Measurements from ENCODE around the gene MLXIP. TPM values are rescaled to one million over a fixed set of nuclear protein-coding genes. Genes with fewer than 3 reads are reported as not detected.

Gene MLXIP
- total RNA-seq, 1 donor from 2014 or later, result 1.9 TPM

DNA sequence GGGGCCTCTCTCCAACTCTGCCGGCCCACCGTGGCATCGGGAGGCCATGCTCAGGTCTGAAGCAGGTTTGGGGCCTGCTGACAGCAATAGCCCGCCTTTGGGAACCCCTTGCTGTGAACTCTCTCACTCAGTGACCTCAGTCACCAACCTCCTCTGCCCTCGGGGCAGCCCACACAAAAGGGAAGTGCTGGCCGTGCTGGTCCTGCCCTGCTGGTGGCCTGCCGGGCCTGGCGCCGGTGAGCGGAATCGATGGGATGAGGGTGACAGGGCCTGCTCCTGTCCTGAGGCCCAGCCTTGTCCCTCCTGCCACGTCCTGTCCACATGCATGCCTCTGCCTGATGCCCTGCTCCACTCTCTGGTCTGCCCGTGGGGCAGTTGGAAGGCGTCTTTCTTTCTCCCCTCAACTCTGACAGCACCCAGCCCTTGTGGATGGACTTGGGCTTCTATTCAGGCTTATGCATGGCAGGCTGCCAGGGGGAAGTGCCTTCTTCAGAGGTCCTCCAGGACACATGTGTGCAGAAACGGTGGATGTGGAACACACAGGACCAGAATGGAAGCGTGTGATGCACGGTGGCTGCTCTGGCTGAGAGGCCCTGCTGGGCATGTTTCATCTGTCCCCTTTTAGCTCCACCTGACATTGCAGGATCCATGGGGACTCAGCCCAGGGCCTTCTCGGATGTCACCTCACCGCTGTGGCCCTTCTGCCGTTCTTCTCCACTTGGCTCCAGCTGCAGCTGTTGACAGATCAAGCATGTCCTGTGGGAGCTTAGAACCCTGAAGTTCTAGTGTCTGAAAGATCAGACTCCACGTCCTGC, 63.6 kb downstream of the MLXIP start:
- Mint-ChIP-seq H3K27ac (no peak overlapping the region), H3K36me3 (peaks cover 28% of the 10 kb centered on the region), H3K4me3 (no peak overlapping the region), H3K27me3 (ENCODE audit: insufficient read depth, low read depth) (peaks cover 3% of the 10 kb centered on the region), H3K4me1 (no peaks in the 10 kb centered on the region), H3K9me3 (peaks cover 2% of the 10 kb centered on the region)
- no peak overlapping the region for H2AFZ ChIP-seq (replicated peaks)
- H3K79me2 ChIP-seq (ENCODE audit: low read depth), result no peaks in the 10 kb centered on the region
- H3K4me1 ChIP-seq, result peaks cover 8% of the 10 kb centered on the region
- H3K9ac ChIP-seq, result no peak overlapping the region
- DNase-seq (ENCODE audit: low spot score), result no peak
- TF ChIP-seq, protein P1, sequence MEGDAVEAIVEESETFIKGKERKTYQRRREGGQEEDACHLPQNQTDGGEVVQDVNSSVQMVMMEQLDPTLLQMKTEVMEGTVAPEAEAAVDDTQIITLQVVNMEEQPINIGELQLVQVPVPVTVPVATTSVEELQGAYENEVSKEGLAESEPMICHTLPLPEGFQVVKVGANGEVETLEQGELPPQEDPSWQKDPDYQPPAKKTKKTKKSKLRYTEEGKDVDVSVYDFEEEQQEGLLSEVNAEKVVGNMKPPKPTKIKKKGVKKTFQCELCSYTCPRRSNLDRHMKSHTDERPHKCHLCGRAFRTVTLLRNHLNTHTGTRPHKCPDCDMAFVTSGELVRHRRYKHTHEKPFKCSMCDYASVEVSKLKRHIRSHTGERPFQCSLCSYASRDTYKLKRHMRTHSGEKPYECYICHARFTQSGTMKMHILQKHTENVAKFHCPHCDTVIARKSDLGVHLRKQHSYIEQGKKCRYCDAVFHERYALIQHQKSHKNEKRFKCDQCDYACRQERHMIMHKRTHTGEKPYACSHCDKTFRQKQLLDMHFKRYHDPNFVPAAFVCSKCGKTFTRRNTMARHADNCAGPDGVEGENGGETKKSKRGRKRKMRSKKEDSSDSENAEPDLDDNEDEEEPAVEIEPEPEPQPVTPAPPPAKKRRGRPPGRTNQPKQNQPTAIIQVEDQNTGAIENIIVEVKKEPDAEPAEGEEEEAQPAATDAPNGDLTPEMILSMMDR (IDR thresholded peaks at IDR 0.05), result no peak
- TF ChIP-seq EZH2 (IDR thresholded peaks at IDR 0.05), result no peak
- no peak for TF ChIP-seq EZH2phosphoT487 (IDR thresholded peaks at IDR 0.05)
- H3K4me3 ChIP-seq, result no peak overlapping the region
- no peaks in the 10 kb centered on the region for H4K20me1 ChIP-seq (ENCODE audit: low read depth)
- H3K36me3 ChIP-seq, result no peaks in the 10 kb centered on the region
- H3K27me3 ChIP-seq, result no peaks in the 10 kb centered on the region
- peaks cover 5% of the 10 kb centered on the region for H3F3A ChIP-seq (ENCODE audit: low read depth)
- H3K9me3 ChIP-seq (ENCODE audit: low read depth), result no peaks in the 10 kb centered on the region
- no peak overlapping the region for H3K4me2 ChIP-seq
- no peak overlapping the region for H3K27ac ChIP-seq

DNA sequence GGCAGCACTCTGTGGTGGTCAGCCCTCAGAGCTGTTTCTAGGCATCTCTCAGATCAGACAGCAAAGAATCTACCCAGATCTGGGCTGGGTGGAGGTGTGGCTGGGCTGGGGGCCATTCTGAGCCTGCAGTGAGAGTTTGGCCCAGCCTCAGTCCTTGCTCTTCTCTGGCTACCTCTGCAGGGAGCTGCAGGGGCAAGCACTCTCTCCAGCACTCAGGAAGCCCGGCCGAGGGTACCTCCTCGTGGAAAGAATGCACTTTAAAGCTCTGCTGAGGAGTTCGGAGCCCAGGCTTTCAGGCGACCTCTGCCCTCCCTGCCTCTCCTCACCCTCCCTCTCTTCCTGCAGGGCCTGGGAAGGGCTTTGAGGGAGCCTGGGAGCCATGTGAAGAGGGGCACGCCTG, 64.3 kb downstream of the MLXIP start:
- Histone ChIP-seq H3K4me2 (no peak overlapping the region), H3K27ac (no peak overlapping the region), H3F3A (ENCODE audit: low read depth) (no peaks in the 10 kb centered on the region), H3K79me2 (ENCODE audit: low read depth) (no peaks in the 10 kb centered on the region), H3K27me3 (no peaks in the 10 kb centered on the region), H3K4me3 (no peak overlapping the region), H2AFZ (replicated peaks) (no peak overlapping the region), H3K36me3 (no peaks in the 10 kb centered on the region), H4K20me1 (ENCODE audit: low read depth) (no peaks in the 10 kb centered on the region), H3K9ac (no peak overlapping the region), H3K4me1 (peaks cover under 1% of the 10 kb centered on the region), H3K9me3 (ENCODE audit: low read depth) (no peaks in the 10 kb centered on the region)
- Mint-ChIP-seq H3K9me3 (peaks cover 2% of the 10 kb centered on the region), H3K4me3 (no peak overlapping the region), H3K36me3 (peaks cover 28% of the 10 kb centered on the region), H3K27me3 (ENCODE audit: insufficient read depth, low read depth) (peaks cover 3% of the 10 kb centered on the region), H3K4me1 (no peaks in the 10 kb centered on the region), H3K27ac (no peak overlapping the region)
- DNase-seq (ENCODE audit: low spot score), result no peak
- TF ChIP-seq, protein P1 (IDR thresholded peaks at IDR 0.05), result no peak
- TF ChIP-seq EZH2phosphoT487 (IDR thresholded peaks at IDR 0.05), result no peak
- no peak for TF ChIP-seq EZH2 (IDR thresholded peaks at IDR 0.05)

- no peaks in the 10 kb centered on the region for H3K4me1 Mint-ChIP-seq
- no peak overlapping the region for H3K4me3 ChIP-seq
- peaks cover 2% of the 10 kb centered on the region for H3K9me3 Mint-ChIP-seq
- no peaks in the 10 kb centered on the region for H3K27me3 Mint-ChIP-seq (ENCODE audit: insufficient read depth, low read depth)
- no peak overlapping the region for H3K27ac ChIP-seq
- no peak overlapping the region for H3K27ac Mint-ChIP-seq
- no peaks in the 10 kb centered on the region for H3K9me3 ChIP-seq (ENCODE audit: low read depth)
- no peaks in the 10 kb centered on the region for H3K36me3 ChIP-seq
- no peak overlapping the region for H3K4me2 ChIP-seq
- no peaks in the 10 kb centered on the region for H3K4me1 ChIP-seq
- no peak overlapping the region for H3K9ac ChIP-seq
- H3K4me3 Mint-ChIP-seq, result no peak overlapping the region
- DNase-seq (ENCODE audit: low spot score), result no peak
- H4K20me1 ChIP-seq (ENCODE audit: low read depth), result no peaks in the 10 kb centered on the region
- H3K36me3 Mint-ChIP-seq, result peaks cover 24% of the 10 kb centered on the region
- H3K27me3 ChIP-seq, result no peaks in the 10 kb centered on the region
- TF ChIP-seq EZH2 (IDR thresholded peaks at IDR 0.05) (no peak), EZH2phosphoT487 (IDR thresholded peaks at IDR 0.05) (no peak)
- TF ChIP-seq, protein P1 (IDR thresholded peaks at IDR 0.05), result no peak
- no peak overlapping the region for H2AFZ ChIP-seq (replicated peaks)
- no peaks in the 10 kb centered on the region for H3F3A ChIP-seq (ENCODE audit: low read depth)
- no peaks in the 10 kb centered on the region for H3K79me2 ChIP-seq (ENCODE audit: low read depth)
These were observed 66.3 kb downstream of the MLXIP start for GRCh38 chr12:122144885-122145284.
